Frontal cortex (tissue), 4 donors: ENCODE data around the gene RPL21. TPM values are rescaled to one million over a fixed set of nuclear protein-coding genes. Genes with fewer than 3 reads are reported as not detected.
A peak's percentile ranks its signal among the peaks of the same experiment; 100 is the strongest.

Experiments
- DNase-seq, 2 donors: peaks; one replicate each; pipeline ENCODE4 v3.0.0; 2012; ENCODE audit warnings: low spot score in 2 of 2
- FAIRE-seq: peaks from 2 replicates; lab custom pipeline; 2012; peaks lifted over from hg19 to GRCh38; lab: Jason Lieb, UNC
- total RNA-seq: library from RNA; depleted of rRNA; stranded (reverse); fragments of >200 nt; gene quantifications from one replicate; pipeline ENCODE4 v1.2.3, GENCODE V29; 2014
- donor health status: control.
- donor health status: control.
- donor health status: control.

Gene RPL21
- total RNA-seq, 1 donor from 2014 or later = 946 TPM

DNA sequence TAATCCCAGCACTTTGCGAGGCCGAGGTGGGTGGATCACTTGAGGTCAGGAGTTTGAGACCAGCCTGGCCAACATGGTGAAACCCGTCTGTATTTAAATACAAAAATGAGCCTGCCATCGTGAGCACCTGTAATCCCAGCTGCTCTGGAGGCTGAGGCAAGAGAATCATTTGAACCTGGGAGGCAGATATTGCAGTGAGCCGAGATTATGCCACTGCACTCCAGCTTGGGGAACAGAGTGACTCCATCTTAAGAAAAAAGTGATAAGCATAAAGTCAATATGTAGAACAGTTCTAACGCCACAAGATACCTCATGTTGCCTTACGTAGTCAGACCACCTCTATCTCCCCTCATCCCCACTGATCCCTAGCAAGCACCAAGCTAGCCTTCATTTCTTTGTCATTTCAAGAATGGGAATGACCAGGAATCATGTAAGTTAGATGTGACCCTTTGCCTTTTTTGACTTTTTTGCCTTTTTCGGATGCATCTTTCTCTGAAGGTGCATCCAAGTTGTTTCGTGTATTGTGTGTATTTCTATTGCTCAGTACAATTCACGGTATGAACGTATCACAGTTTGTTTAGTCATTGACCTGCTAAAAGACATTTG lies 6.4 kb downstream of the RPL21 start:
- FAIRE-seq = no peak
- DNase-seq = no peak

DNA sequence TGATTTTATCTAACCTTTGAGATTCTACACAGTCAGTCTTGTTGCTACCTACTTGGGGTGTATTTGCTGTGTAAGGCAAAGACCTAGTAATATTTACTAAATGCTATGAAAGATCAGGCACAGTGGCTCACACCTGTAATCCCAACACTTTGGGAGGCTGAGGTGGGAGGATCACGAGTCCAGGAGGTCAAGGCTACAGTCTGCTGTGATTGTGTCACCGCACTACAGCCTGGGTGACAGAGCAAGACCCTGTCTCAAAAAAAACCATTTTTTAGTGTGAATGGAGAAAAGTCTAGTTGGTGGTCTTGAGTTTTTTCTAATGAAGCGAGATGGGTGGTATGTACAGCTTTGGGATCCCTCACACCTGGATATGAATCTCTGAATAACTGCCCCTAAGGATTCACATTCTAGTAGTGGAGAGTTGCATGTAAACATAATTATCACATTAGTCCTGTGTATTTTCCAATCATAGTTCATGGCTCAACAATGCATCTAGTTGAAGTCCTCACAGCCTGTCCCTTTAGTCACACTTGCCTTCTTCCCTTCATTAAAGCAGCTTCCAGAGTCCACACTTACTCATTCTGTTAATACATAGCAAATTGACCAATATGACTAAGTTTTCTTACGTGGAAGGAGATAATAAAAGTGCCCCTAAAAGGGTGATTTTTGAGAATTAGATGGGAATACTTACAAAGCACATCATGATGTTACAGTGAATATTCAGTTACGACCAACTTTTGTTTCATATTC lies 7.5 kb downstream of the RPL21 start:
- DNase-seq (no peak), FAIRE-seq (no peak)

DNA sequence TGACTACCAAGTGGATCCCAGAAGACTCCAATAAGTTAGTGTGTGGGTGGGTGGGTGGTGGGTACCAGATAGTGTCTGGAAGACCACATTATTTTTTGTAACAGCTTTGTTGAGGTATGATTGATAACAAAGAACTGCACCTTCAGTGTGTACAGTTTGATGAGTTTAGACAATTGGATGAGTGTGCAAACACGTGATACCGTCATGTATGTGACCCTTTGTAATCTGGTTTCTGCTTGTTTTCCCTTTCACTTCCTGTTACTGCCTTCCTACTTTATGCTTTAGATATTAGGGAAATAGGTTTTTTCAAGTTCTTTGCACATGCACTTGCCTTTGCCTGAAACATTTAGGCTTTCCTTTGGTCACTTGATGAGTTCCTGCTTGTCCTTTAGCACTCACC lies 8.5 kb downstream of the RPL21 start:
- FAIRE-seq (no peak), DNase-seq (no peak)

DNA sequence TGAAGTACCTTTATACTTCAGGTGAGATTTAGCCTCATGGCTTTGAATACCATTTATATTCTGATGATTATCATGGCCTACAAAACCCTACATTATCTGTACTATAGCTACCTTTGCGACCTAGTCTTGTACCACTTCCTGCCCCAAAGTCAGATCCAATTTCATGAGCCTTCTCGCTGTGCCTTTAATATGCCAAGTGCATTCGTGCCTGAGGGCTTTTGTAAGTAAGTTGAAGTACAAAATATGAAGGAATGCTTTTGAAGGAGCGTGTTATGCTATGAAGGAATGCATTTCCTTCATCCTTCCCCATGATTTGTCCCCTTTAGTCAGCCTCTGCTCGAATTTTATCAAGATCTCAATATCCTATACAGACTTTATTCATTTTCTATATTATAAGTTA lies 10.0 kb downstream of the RPL21 start:
- DNase-seq (no peak), FAIRE-seq (no peak)

DNA sequence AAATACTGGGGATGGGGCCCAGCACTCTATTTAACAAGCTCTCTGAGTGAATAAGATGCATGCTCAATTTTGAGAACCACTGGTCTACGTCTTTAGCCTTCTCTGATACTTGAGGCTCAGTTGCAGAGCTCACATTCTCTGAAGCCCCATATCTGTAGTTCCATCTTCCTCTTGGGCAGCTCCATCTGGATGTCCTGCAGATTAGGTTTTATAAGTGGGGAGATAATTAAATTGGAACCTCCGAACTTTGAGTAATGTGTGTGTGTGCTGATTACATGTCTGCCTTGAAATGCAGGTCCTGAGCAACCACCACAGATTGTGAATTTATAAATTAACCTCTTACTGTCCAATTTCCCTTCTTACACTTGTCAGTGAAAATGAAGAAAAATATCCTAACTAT lies 12.1 kb downstream of the RPL21 start:
- FAIRE-seq (no peak), DNase-seq (no peak)

DNA sequence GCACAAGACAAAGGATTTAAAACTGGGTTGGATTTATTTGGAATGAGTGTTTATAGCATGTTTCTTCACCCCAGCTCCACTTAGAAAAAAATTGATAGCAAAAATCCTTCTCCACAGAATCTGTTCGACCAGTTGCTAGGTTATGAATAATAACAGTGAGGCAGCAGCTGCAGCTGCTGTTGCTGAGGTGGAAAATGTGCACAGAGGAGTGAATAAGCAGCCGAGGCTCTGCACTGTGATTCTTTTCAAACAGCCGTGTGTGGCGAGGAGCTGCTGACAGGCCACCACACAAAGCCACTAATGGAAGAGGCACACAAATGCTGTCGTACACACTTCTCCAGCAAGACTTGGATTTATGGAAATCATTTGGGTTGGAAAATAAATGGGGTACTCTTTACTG lies 12.8 kb downstream of the RPL21 start:
- FAIRE-seq = no peak
- no peak for DNase-seq

DNA sequence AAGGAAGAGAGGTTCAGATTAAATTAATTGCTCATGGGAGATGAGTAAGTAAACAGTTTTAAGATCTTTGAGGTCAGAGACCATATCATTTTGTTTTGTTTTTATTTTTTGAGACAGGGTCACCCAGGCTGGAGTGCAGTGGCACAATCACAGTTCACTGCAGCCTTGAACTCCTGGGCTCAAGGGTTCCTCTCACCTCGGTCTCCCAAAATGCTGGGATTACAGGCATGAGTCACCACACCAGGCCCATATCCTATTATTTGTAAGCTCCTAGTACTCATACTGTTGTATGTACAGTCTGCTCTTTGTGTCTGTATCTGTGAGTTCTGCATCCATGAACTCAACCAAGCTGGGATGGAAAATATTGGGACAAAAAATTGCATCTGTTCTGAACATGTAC lies 13.3 kb downstream of the RPL21 start:
- FAIRE-seq (no peak), DNase-seq (no peak)

DNA sequence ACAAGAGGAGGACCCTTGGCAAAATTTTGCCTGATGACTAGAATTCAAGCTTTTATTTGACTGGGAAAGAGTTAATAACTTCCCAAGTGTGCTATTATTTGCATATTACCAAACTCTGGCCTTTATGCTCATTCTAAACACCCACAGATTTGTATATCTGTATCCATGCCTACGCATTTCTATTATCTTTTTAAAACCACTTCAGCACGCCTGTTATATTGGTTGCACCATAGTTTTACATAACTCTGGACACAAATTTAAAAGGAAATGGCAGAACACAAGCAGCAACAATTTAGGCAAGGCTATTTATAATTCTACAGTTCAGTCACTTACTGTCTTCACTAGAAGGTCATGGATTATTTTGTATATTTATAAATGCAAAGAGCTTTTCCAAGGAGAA lies 15.6 kb downstream of the RPL21 start:
- DNase-seq = no peak
- no peak for FAIRE-seq

DNA sequence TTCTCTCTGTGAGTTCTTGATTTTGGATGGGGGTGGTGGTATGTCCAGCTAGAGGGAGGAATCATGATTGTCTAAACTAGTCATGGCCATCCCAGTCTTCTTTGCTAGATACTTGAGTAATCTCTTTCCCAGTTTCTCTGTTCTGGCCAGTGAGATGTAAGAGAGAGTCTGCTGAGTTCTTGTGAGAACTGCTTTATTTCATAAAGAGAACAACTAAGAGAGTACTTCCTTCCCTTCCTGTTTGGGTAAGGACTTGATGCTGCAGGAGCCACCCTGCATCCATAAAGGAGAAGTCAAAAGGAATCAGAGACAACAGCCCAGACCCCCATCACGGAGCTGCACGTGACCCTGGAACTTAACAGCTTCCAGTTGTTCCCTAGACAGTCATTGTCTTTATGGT lies 16.2 kb downstream of the RPL21 start:
- DNase-seq = no peak
- FAIRE-seq = no peak

DNA sequence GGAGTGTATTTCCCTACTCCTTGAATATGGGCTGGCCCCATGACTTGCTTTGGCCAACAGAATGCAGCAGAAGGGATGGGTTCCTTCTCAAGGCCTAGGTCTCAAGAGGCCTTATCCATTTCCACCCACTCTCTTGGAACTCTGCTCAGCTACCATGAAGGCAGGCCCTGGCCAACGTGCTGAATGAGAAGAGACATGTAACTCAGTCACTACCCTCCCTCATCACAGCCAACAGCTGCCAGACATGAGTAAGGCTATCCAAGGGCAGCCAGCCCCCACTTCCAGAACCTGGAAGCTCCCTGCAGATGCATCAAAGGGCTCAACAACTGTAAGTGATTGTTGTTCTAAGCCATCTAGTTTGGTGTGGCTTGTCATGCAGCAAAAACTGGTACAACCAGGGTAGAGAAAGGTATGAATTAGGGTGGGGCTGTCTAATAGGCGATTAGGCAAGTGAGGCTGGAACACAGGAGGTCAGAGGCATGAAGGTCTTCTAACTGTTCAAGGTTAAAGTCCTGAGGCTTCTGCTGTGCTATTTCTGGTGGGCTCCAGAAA lies 17.8 kb downstream of the RPL21 start:
- no peak for FAIRE-seq

DNA sequence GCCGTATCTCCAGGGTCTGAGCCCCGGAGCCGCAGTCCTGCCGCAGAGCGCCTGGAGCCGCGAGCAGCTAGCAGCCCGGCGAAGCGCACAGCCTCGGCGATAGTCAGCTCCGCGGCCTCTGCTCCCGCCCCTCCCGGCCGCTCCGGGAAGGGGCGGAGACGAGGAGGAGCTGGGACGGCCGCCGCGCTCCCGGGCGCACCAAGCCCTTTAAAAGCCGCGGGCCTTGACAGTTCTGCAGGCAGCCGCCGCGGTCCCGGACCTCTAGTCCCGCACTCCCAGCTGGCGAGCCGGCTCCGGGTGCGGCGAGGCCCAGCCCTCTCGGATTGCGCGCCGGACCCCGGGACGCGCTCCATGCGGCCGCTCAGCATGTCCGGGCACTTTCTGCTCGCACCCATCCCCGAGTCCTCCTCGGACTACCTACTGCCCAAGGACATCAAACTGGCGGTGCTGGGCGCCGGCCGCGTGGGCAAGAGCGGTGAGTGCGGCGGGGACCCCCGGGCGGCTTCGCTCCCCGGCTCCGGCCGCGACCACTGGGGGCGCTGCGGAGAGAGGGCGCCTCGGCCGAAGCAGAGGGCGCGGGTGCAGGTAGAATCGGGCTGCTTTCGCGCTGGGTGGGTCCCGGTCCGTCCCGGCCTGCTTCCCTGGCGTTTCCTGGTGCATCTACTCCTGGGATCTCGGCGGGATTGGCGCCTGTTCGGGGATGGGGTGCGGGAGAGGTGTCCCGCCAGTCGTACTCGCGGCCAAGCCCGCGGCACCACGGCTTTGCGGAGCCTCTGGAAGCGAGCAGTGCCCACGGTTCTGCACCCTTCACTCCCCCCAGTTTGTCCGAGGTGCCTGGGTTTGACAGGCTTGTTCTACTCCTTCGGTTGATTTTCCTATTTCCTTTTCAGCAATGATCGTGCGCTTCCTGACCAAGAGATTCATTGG lies 19.5 kb downstream of the RPL21 start, which contains the start of gene RASL11A:
Gene RASL11A (plus strand): TSS at position 237 of the 927 bp plus-strand sequence. CDS start 115 bp downstream, at position 352.
- no peak for FAIRE-seq
- DNase-seq = peak; percentile 80 to 85

More for the DNA sequence above, 17.8 kb downstream of the RPL21 start:
- no peak for DNase-seq

DNA sequence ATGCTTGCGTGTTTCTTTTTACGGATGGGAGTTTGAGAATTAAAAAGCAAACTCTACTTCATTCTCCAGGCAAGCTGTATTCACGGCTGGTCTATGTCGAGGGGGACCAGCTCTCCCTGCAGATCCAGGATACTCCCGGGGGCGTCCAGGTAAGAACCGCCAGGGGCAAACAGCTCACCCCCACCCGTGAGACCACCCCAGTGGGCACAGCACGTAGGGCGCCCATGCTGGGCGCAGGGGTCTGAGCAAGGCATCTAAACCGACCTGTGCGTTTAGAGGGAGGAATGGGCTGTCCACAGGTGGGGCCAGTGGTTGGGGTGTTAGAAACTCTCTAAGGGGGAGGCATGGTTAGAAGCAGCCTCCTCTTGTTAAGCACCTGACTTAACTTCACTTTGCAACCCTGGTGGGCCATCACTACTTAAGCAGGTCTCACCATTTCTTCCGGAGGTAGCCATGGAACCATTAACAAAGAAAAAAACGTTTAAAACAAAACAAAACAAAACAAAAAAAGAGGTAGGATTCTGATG lies 20.3 kb downstream of the RPL21 start:
- FAIRE-seq = no peak
- DNase-seq = no peak

DNA sequence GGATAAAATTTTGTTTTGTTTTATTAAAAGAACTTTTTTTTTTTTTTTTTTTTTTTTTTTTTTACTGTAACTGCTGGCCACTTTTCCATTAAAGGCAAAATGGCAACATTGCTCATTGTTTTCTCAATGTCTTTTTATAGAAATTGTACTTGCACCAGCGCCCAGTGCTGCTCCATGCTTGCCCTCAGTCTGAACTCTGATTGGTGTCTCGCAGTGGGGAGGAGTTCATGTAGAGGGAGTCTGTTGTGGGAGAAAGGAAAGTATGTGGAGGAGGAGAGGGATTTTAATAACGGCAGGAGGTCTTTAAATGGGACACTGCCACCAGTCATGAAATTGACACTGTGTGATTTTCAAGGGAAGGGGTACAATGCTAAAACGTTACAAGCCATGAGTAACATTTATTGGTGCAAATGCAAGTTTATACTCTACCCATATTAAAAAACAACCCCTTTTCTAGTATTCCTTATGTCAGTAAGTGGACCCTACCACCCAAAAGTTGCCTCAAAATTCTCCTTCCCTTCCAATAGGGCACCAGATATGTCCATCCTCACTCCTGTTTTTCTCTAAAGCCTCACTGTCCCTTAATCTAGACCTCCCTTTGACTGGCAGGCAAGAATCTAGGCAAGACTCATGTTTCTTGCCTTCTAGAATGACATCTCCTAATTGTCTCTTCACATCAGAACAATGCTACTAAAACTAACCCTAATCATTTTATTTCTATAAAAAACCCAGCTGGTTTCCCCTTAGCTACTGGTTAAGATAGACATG lies 22.5 kb downstream of the RPL21 start:
- DNase-seq (no peak), FAIRE-seq (peak; percentile 53)

DNA sequence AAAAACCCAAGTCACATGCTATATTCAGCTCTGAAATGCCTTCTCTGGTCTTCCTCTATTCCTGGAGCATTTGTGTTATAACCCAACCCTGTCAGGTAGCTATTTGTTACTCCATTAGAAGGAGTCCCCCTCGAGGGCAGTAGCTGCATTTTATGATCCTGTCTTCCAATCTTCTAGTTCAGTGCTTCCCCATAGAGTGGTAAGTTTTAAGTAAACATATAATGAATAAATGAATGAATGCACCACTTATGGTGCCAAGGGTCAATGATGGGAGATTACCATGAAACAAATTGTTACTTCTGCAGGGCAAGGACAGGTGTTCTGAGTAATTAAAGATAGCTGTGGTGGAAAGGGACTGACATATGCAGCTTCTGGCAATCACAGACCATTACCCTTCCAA lies 23.3 kb downstream of the RPL21 start:
- no peak for DNase-seq

DNA sequence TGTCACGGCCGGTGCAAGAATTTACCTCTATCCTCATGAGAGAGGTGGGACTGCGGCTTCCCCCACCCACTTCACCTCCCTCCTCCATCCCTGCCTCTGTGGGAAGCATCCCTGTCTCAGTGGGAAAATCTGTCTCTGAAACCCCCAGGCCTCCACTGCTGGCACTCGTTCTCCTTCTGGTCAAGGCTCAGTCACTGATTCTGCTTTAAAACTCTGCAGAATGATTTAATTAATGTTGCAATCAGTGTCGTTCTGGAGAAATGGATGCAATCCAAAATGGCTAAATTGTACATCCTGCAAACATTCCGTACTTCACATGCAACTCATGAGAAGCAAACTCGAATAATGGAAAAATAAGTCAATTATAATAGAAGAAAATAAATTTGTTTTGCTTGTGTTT lies 24.8 kb downstream of the RPL21 start:
- FAIRE-seq = no peak
- no peak for DNase-seq

More for the DNA sequence above, 23.3 kb downstream of the RPL21 start:
- no peak for FAIRE-seq

DNA sequence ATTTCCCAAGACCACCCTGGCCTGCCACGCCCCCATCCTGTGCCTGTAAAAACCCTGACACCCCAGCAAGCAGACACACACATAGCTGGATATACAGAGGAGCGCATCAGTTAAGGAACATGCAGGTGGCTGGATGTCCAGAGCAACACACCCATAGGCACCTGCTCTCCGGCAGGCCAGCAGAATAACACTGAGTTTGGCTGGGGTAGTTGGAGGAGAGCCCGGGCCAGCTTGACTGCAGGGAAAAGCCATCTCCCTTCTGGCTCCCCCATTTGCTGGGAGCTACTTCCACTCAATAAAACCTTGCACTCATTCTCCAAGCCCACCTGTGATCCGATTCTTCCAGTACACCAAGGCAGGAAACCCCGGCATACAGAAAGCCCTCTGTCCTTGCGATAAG lies 28.1 kb downstream of the RPL21 start:
- DNase-seq (no peak), FAIRE-seq (no peak)

DNA sequence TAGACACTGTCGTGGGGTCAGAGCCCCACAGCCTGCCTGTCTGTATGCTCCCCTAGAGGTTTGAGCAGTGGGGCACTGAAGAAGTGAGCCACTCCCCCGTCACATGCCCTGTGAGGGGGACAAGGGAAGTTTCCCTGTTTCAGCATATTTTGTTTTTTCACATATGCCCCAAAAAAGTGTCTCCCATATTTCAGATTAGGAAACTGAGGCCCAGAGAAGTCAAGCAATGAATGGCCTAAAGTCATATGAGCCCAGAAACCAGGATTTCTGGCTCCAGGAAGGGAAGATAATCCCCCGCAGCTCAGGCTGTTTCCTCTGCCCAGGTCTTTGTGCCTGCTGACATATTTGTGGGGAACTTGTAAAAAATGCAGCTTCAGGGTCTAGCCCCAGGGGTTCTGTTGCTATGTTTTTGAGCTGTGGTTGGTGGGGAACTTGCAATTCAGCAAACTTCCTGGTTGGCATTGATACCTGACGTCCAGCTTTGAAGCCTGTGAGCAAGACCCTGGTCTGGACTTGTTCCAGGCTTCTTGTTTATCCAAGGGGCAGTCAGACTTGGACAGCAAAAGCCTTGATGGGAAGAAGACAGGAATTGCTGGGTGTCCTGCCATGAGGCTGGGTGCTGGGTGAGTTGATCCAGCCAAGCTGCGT lies 28.8 kb downstream of the RPL21 start:
- DNase-seq = no peak
- no peak for FAIRE-seq

DNA sequence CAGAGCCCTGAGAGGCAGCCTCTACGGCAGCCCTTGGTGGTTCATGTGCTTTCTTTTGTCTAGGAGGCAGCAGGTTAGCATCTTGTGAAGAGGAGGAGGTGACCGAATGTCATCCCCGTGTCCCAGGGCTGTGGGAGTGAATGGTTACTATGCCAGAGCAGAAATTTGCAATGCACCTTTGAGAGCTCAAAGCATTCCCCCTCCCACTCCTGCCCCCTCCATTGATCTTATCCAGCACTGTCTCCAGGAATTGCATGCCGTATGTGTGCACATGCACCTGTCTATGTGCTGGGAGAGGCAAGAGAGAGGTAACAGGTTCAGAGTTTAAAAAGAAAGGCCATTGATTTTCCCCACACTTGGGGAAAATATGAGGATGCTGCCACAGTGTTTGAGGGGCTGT lies 29.5 kb downstream of the RPL21 start:
- FAIRE-seq = no peak

DNA sequence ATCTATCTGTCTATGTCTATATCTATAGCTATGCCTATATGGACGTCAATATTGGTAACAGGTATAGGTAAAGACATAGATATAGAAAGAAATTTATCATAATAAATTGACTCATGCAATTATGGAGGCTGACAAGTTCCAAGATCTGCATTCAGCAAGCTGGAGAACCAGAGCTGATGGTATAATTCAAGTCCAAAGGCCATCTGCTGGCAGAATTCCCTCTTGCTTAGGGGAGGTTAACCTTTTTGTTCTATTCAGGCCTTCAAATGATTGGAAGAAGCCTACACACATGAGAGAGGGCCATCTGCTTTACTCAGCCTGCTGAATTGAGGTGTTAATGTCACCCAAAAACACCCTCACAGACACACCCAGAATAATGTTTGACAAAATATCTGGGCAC lies 30.1 kb downstream of the RPL21 start:
- FAIRE-seq (no peak), DNase-seq (no peak)

More for the DNA sequence above, 29.5 kb downstream of the RPL21 start:
- no peak for DNase-seq
